Measurements from ENCODE around the gene ARL13A.

GRCh38 chrX:100980608-100981497 is 11.3 kb downstream of the ARL13A start:
- TF ChIP-seq POLR2A (IDR thresholded peaks at IDR 0.05) (no peak), CTCF (IDR thresholded peaks at IDR 0.05) (no peak), EP300 (IDR thresholded peaks at IDR 0.05; ENCODE audit: low read depth) (no peak)

Data from transverse colon (tissue), 3 donors.